K562 (cell line): ENCODE data around the gene DNALI1. TPM values are rescaled to one million over a fixed set of nuclear protein-coding genes. Genes with fewer than 3 reads are reported as not detected.
A peak's percentile ranks its signal among the peaks of the same experiment; 100 is the strongest.

Experiments
- ATAC-seq: fragments of 200-7000 bp; cut with Tn5 transposase; 3 replicates; pipeline ENCODE4 v1.9.1; 2020; ENCODE audit warnings: moderate library complexity
- BruUV-seq: library from RNA; stranded (reverse); fragments of 400-500 nt; replicated peaks from 2 replicates; lab custom pipeline; 2021; lab: Mats Ljungman, UMichigan
- CTCF ChIA-PET: fragments of 300-600 bp; formaldehyde crosslinking; extraction: SDS; loops from one replicate; lab custom pipeline; 2021; ENCODE audit warnings: low intra/inter-chr PET ratio; lab: Yijun Ruan, JAX
- POLR2A ChIA-PET: fragments of 300-600, 350-650 bp; sonication (Branson Sonifier 250); formaldehyde crosslinking; extraction: SDS; loops from one replicate; lab custom pipeline; 2021; ENCODE audit warnings: antibody characterized with exemption, inconsistent platforms; lab: Yijun Ruan, JAX
- DNase-seq, 4 experiments: peaks; one replicate each; pipeline versions ENCODE4 v3.0.0 to v3.0.0-alpha.2; 2011 to 2018; ENCODE audit warnings: low spot score in 3 of 4, mixed read lengths in 3 of 4; ENCODE audit errors: extremely low read depth in 1 of 4
- FAIRE-seq: peaks from 2 replicates; lab custom pipeline; 2011; peaks lifted over from hg19 to GRCh38; lab: Jason Lieb, UNC
- H2AFZ ChIP-seq: 2 replicates; pipeline ENCODE4 v1.6.0; 2011; ENCODE audit warnings: low read depth, low read length, control low read depth, inconsistent platforms
- H3K27ac ChIP-seq: fragments of 200-600 bp; 3 replicates; pipeline ENCODE4 v1.8.0; 2011; ENCODE audit warnings: low read depth, mild to moderate bottlenecking, control low read depth, inconsistent platforms, low read length, moderate library complexity, mixed read lengths; ENCODE audit errors: extremely low read depth
- H3K27me3 ChIP-seq, 2 experiments: fragments of 300-600 bp in 1 of 2; 2 replicates in 1 of 2; 3 replicates in 1 of 2; pipeline versions ENCODE4 v1.6.0 to v1.8.0; 2011; ENCODE audit warnings: inconsistent platforms in 2 of 2, low read length in 2 of 2, mild to moderate bottlenecking in 1 of 2, mixed read lengths in 1 of 2, moderate library complexity in 1 of 2; ENCODE audit not compliant: control insufficient read depth in 2 of 2, insufficient read depth in 2 of 2
- H3K36me3 ChIP-seq: fragments of 300-600 bp; 3 replicates; pipeline ENCODE4 v1.8.0; 2011; ENCODE audit warnings: mild to moderate bottlenecking, low read length, inconsistent platforms; ENCODE audit not compliant: control insufficient read depth, insufficient read depth
- H3K4me1 ChIP-seq, 2 experiments: fragments of 200-600 bp in 1 of 2; replicated peaks in 1 of 2; 2 replicates in 1 of 2; 3 replicates in 1 of 2; pipeline versions ENCODE4 v1.5.1 to v1.8.0; 2011; ENCODE audit warnings: inconsistent platforms in 2 of 2, low read length in 2 of 2, mild to moderate bottlenecking in 1 of 2, mixed read lengths in 1 of 2, moderate library complexity in 1 of 2; ENCODE audit not compliant: control insufficient read depth in 2 of 2, insufficient read depth in 2 of 2
- H3K4me2 ChIP-seq: 2 replicates; pipeline ENCODE4 v1.6.1; 2011; ENCODE audit warnings: low read length, control low read depth, inconsistent platforms, mixed read lengths; ENCODE audit not compliant: insufficient read depth
- H3K4me3 ChIP-seq: fragments of 200-600 bp; sonication (generic), shearing (Covaris generic); 2 replicates; pipeline ENCODE4 v1.5.1; 2016; ENCODE audit warnings: control low read depth, inconsistent platforms
- H3K79me2 ChIP-seq: fragments of 200-600 bp; 3 replicates; pipeline ENCODE4 v1.8.0; 2011; ENCODE audit warnings: low read length, inconsistent platforms; ENCODE audit not compliant: control insufficient read depth, insufficient read depth
- H3K9ac ChIP-seq, 2 experiments: 2 replicates each; pipeline versions ENCODE4 v1.6.0 to v1.6.1; 2011; ENCODE audit warnings: low read depth in 2 of 2, low read length in 2 of 2, control low read depth in 1 of 2, inconsistent platforms in 1 of 2, mild to moderate bottlenecking in 1 of 2, mixed read lengths in 1 of 2; ENCODE audit not compliant: insufficient read depth in 1 of 2
- H3K9me1 ChIP-seq: one replicate; pipeline ENCODE4 v1.6.0; 2011; ENCODE audit warnings: inconsistent platforms, mild to moderate bottlenecking, low read length, moderate library complexity; ENCODE audit not compliant: control insufficient read depth, insufficient read depth
- H3K9me3 ChIP-seq: replicated peaks from 2 replicates; pipeline ENCODE4 v1.5.1; 2011; ENCODE audit warnings: low read depth, low read length, inconsistent platforms; ENCODE audit not compliant: control insufficient read depth, insufficient read depth
- H4K20me1 ChIP-seq: replicated peaks from 2 replicates; pipeline ENCODE4 v1.6.1; 2011; ENCODE audit warnings: low read length, inconsistent platforms, mixed read lengths; ENCODE audit not compliant: control insufficient read depth, insufficient read depth
- ARID1B ChIP-seq: fragments of 450-650 bp; IDR thresholded peaks from 2 replicates; pipeline ENCODE4 v1.6.1; 2016; ENCODE audit warnings: antibody characterized with exemption, mild to moderate bottlenecking, inconsistent platforms
- ARNT ChIP-seq, 2 experiments: fragments of 450-650 bp; IDR thresholded peaks; 2 replicates each; pipeline ENCODE4 v1.6.1; 2016; ENCODE audit warnings: mild to moderate bottlenecking in 1 of 2
- BCOR ChIP-seq: fragments of 450-650 bp; IDR thresholded peaks from 2 replicates; pipeline ENCODE4 v1.6.1; 2016
- ETV6 ChIP-seq, 3 experiments: fragments of 150-350 bp in 1 of 3; sonication (generic) in 1 of 3; formaldehyde crosslinking in 1 of 3; IDR thresholded peaks; 2 replicates each; pipeline versions ENCODE4 v1.6.1 to v1.8.0; 2014 to 2022; ENCODE audit warnings: borderline replicate concordance in 2 of 3, low read depth in 2 of 3, antibody characterized with exemption in 1 of 3, low read length in 1 of 3, mild to moderate bottlenecking in 1 of 3, missing genetic modification reagents in 1 of 3
- FOS ChIP-seq: IDR thresholded peaks from 3 replicates; pipeline ENCODE4 v1.6.1; 2011; ENCODE audit not compliant: insufficient read length; ENCODE audit errors: extremely low read depth
- HOXB6 ChIP-seq: fragments of 250-450 bp; sonication (Bioruptor Pico); IDR thresholded peaks from 2 replicates; pipeline ENCODE4 v1.5.1; 2022; ENCODE audit warnings: mild to moderate bottlenecking, borderline replicate concordance
- L3MBTL2 ChIP-seq: fragments of 450-650 bp; IDR thresholded peaks from 2 replicates; pipeline ENCODE4 v1.6.1; 2016; ENCODE audit warnings: mild to moderate bottlenecking, moderate library complexity
- LCOR ChIP-seq: sonication (generic); formaldehyde crosslinking; IDR thresholded peaks from 2 replicates; pipeline ENCODE4 v1.8.0; 2022; ENCODE audit warnings: mild to moderate bottlenecking, missing genetic modification reagents
- MNT ChIP-seq, 2 experiments: fragments of 450-650 bp; conservative IDR thresholded peaks; 2 replicates each; pipeline ENCODE4 v1.6.1; 2017; ENCODE audit warnings: mild to moderate bottlenecking in 2 of 2, moderate library complexity in 2 of 2
- MTA2 ChIP-seq: fragments of 450-650 bp; IDR thresholded peaks from 2 replicates; pipeline ENCODE4 v1.6.1; 2016; ENCODE audit warnings: low read depth
- NCOA2 ChIP-seq, 2 experiments: fragments of 450-650 bp; IDR thresholded peaks; 2 replicates each; pipeline ENCODE4 v1.6.1; 2018; ENCODE audit warnings: mild to moderate bottlenecking in 2 of 2, moderate library complexity in 1 of 2; ENCODE audit not compliant: partially characterized antibody in 2 of 2
- PHF21A ChIP-seq: fragments of 450-650 bp; IDR thresholded peaks from 2 replicates; pipeline ENCODE4 v1.6.1; 2017; ENCODE audit warnings: low read depth, borderline replicate concordance
- PHTF2 ChIP-seq: fragments of 250-450 bp; sonication (Bioruptor Pico); IDR thresholded peaks from 2 replicates; pipeline ENCODE4 v1.5.0; 2021; ENCODE audit warnings: mild to moderate bottlenecking
- POU5F1 ChIP-seq: fragments of 150-350 bp; IDR thresholded peaks from 2 replicates; pipeline ENCODE4 v1.6.1; 2014; ENCODE audit warnings: borderline replicate concordance, low read length, low read depth, mild to moderate bottlenecking; ENCODE audit not compliant: partially characterized antibody
- RCOR1 ChIP-seq, 2 experiments: IDR thresholded peaks; 2 replicates each; pipeline ENCODE4 v1.6.1; 2012; ENCODE audit warnings: low read depth in 2 of 2, low read length in 2 of 2, borderline replicate concordance in 1 of 2, improper control_type of control experiment in 1 of 2
- SIX5 ChIP-seq, 2 experiments: IDR thresholded peaks; 2 replicates each; pipeline ENCODE4 v1.6.1; 2011; ENCODE audit warnings: low read length in 2 of 2, borderline replicate concordance in 1 of 2, low read depth in 1 of 2, mild to moderate bottlenecking in 1 of 2, moderate library complexity in 1 of 2; ENCODE audit not compliant: insufficient read depth in 1 of 2
- SMARCC2 ChIP-seq: fragments of 450-650 bp; IDR thresholded peaks from 2 replicates; pipeline ENCODE4 v1.6.1; 2017; ENCODE audit warnings: antibody characterized with exemption, moderate library complexity, mild to moderate bottlenecking, low read depth
- TCF15 ChIP-seq: fragments of 250-450 bp; sonication (Bioruptor Pico); IDR thresholded peaks from 2 replicates; pipeline ENCODE4 v1.8.0; 2022; ENCODE audit warnings: moderate library complexity, mild to moderate bottlenecking, inconsistent platforms
- ZBTB8A ChIP-seq: fragments of 450-650 bp; IDR thresholded peaks from 2 replicates; pipeline ENCODE4 v1.6.1; 2018; ENCODE audit warnings: mild to moderate bottlenecking, moderate library complexity; ENCODE audit not compliant: partially characterized antibody
- ZNF436 ChIP-seq: fragments of 250-450, 450-650 bp; sonication (Bioruptor Pico); formaldehyde crosslinking; IDR thresholded peaks from 2 replicates; pipeline ENCODE4 v1.7.0; 2020; ENCODE audit warnings: mild to moderate bottlenecking
- ZNF583 ChIP-seq: fragments of 250-450 bp; sonication (Bioruptor Pico); IDR thresholded peaks from 2 replicates; pipeline ENCODE4 v1.4.0; 2020
- ZNF644 ChIP-seq: fragments of 200-800 bp; sonication (Bioruptor generic); IDR thresholded peaks from 2 replicates; pipeline ENCODE4 v1.6.1; 2016; ENCODE audit warnings: low read depth, missing genetic modification characterization, missing compliant biosample characterization
- ZNF764 ChIP-seq: fragments of 250-450 bp; sonication (Bioruptor Pico); IDR thresholded peaks from 2 replicates; pipeline ENCODE4 v1.4.0; 2020; ENCODE audit warnings: low read depth, mild to moderate bottlenecking, moderate library complexity
- WGBS: fragments of 100-300 bp; shearing (Covaris generic); methylation state at CpG from one replicate; pipeline ENCODE4 v1.1.6; 2016; ENCODE audit warnings: low coverage, mixed read lengths; ENCODE audit not compliant: insufficient coverage; ENCODE audit errors: missing lambda C conversion rate; 5-methylcytosine and 5-hydroxymethylcytosine counted together
- in situ Hi-C: fragments of 300-500 bp; cut with MboI; formaldehyde crosslinking; loops from 4 replicates; pipeline ENCODE4 v1.15.0; 2018; ENCODE audit warnings: inconsistent platforms, mixed read lengths
- intact Hi-C: fragments of 100-400 bp; cut with micrococcal nuclease; formaldehyde crosslinking; loops from 2 replicates; pipeline ENCODE4 v1.14.2; 2022
- polyA plus RNA-seq, 8 experiments: library from polyadenylated mRNA; depleted of rRNA in 4 of 8; stranded (reverse) in 5 of 8; unstranded in 3 of 8; fragments of >200 nt; fragmentation: Nextera tagmentation in 2 of 8; fragmentation: Illumina TruSeq in 1 of 8; extraction: Ambion mirVana in 2 of 8; extraction: Trizol in 1 of 8; gene quantifications; 2 replicates each; pipeline versions ENCODE4 v1.2.1 to v1.2.3, GENCODE V29; 2011 to 2014; ENCODE audit warnings: inconsistent platforms in 1 of 8, missing spikeins in 1 of 8
- total RNA-seq, 7 experiments: library from RNA; depleted of rRNA in 6 of 7; stranded (reverse); fragments of >200 nt in 6 of 7; fragmentation: Illumina TruSeq in 2 of 7; extraction: Trizol in 2 of 7; gene quantifications; 2 replicates each; pipeline versions ENCODE4 v1.2.1 to v1.2.3, GENCODE V29; 2011 to 2021; ENCODE audit warnings: low replicate concordance in 1 of 7

DNALI1 gene
- total and polyA plus RNA-seq, 9 of the 15 experiments (the other 6 are each of a cell fraction or from before 2014, with no cell fraction given) = 0.87 to 5.6 (median 1.2) TPM

GRCh38 chr1:37562984-37563383 is 6.2 kb downstream of the DNALI1 start:
- Histone ChIP-seq H4K20me1 (0 out of 2 replicates have a peak, but pooled peaks cover 4% of the 10 kb centered on the region), H3K9ac (no peak overlapping the region), H2AFZ (no peak overlapping the region), H3K9me1 (peaks cover 7% of the 10 kb centered on the region), H3K36me3 (peaks cover 52% of the 10 kb centered on the region), H3K4me1 (peaks cover 49 to 50% of the 10 kb centered on the region in 2 experiments), H3K27ac (peak overlapping the region; percentile 34; the same call in 2 of the 3 replicates), H3K27me3 (no peaks in the 10 kb centered on the region), H3K9me3 (no peaks in the 10 kb centered on the region), H3K4me2 (no peak overlapping the region), H3K79me2 (no peaks in the 10 kb centered on the region), H3K4me3 (no peak overlapping the region)
- DNase-seq (peak; percentile 63 to 85 (median 78)), ATAC-seq (peak; percentile 79), FAIRE-seq (peak; percentile 72)
- intact Hi-C loops = loop anchor here (5.0 kb wide), 1 partner anchor 119 kb away; no protein-coding TSS in a partner anchor
- no TSS peak for BruUV-seq
- 11% methylated on average over 1 of the region's 1 CpG for WGBS
- ChIA-PET POLR2A (interaction anchor here (0.6 to 1.5 kb wide), 6 partner anchors 9 to 435 kb away, joined by 3 to 7 read pairs (median 3); partner anchors contain the start of gene SNIP1), CTCF (no interaction called here)
- in situ Hi-C loops = no loop called here
- TF ChIP-seq TCF15 (CRISPR knock-in tag) (no peak), SIX5 (IDR thresholded peaks at IDR 0.05; ENCODE audit: borderline replicate concordance in 1 of 2, insufficient read depth in 1 of 2, low read depth in 1 of 2, low read length in 2 of 2) (no peak), ZNF436 (CRISPR knock-in tag) (no peak), PHF21A (no peak), ETV6 (IDR thresholded peaks at IDR 0.05; ENCODE audit: borderline replicate concordance in 1 of 2, low read depth in 2 of 2, low read length in 1 of 2) (no peak), ETV6 (CRISPR knock-in tag; IDR thresholded peaks at IDR 0.05; ENCODE audit: borderline replicate concordance) (no peak), FOS (no peak), L3MBTL2 (no peak), RCOR1 (IDR thresholded peaks at IDR 0.05; ENCODE audit: borderline replicate concordance in 1 of 2, low read depth in 2 of 2, low read length in 2 of 2) (peak in 1 of 2 experiments; percentile 47; a peak in 1 of 4 replicates), NCOA2 (IDR thresholded peaks at IDR 0.05; ENCODE audit: partially characterized antibody in 2 of 2) (no peak), ZNF764 (CRISPR knock-in tag) (no peak), ZBTB8A (no peak), LCOR (CRISPR knock-in tag) (0 out of 2 replicates have a peak, but pooled peaks have one; percentile 45), MTA2 (peak; percentile 91), ZNF583 (CRISPR knock-in tag) (no peak), ARID1B (peak; percentile 95), PHTF2 (CRISPR knock-in tag) (no peak), ZNF644 (tag) (no peak), POU5F1 (no peak), MNT (conservative IDR thresholded peaks at IDR 0.05) (peak in 1 of 2 experiments; percentile 22; a peak in 1 of 4 replicates), HOXB6 (CRISPR knock-in tag) (no peak), BCOR (no peak), ARNT (IDR thresholded peaks at IDR 0.05) (peak in 1 of 2 experiments; percentile 57; a peak in 1 of 4 replicates), SMARCC2 (peak; percentile 64; the same call in 1 of the 2 replicates)
